Heart right ventricle (tissue), 16 donors: ENCODE data around the gene TNFRSF14. TPM values are rescaled to one million over a fixed set of nuclear protein-coding genes. Genes with fewer than 3 reads are reported as not detected.

Source experiments
- ATAC-seq, 8 donors: fragments of 200-7000 bp; cut with Tn5 transposase; one replicate each; pipeline ENCODE4 v1.9.1; 2020; ENCODE audit warnings: mild to moderate bottlenecking in 8 of 8, moderate library complexity in 8 of 8, moderate number of reproducible peaks in 1 of 8
- DNase-seq, 2 donors: peaks; one replicate each; pipeline ENCODE4 v3.0.0-alpha.2; 2020
- H3K27ac ChIP-seq, 10 donors: fragments of 200-600 bp; sonication (generic) in 2 of 10; one replicate each; pipeline versions ENCODE4 v1.5.0 to v1.8.0; 2020 to 2022; ENCODE audit warnings: mild to moderate bottlenecking in 3 of 10
- H3K27me3 ChIP-seq, 7 donors: fragments of 200-600 bp; one replicate each; pipeline ENCODE4 v1.8.0; 2021 to 2022; ENCODE audit warnings: mild to moderate bottlenecking in 2 of 7
- H3K36me3 ChIP-seq, 9 donors: fragments of 200-600 bp; sonication (generic) in 1 of 9; one replicate each; pipeline versions ENCODE4 v1.5.0 to v1.8.0; 2020 to 2022; ENCODE audit warnings: mild to moderate bottlenecking in 2 of 9
- H3K4me1 ChIP-seq, 9 donors: fragments of 200-600 bp; sonication (generic) in 1 of 9; one replicate each; pipeline versions ENCODE4 v1.5.0 to v1.8.0; 2020 to 2022; ENCODE audit warnings: mild to moderate bottlenecking in 4 of 9
- H3K4me3 ChIP-seq, 10 donors: fragments of 200-600 bp; sonication (generic) in 2 of 10; one replicate each; pipeline versions ENCODE4 v1.5.0 to v1.8.0; 2020 to 2022; ENCODE audit warnings: mild to moderate bottlenecking in 7 of 10, moderate library complexity in 2 of 10
- H3K9me3 ChIP-seq, 11 donors: fragments of 200-600 bp in 10 of 11; sonication (generic) in 2 of 11; one replicate each; pipeline versions ENCODE4 v1.5.0 to v1.8.0; 2013 to 2022; ENCODE audit warnings: mild to moderate bottlenecking in 2 of 11, control low read depth in 1 of 11, moderate library complexity in 1 of 11
- CTCF ChIP-seq, 9 donors: fragments of 200-600 bp; sonication (generic) in 2 of 9; IDR thresholded peaks; one replicate each; pipeline versions ENCODE4 v1.5.0 to v1.8.0; 2021 to 2022; ENCODE audit warnings: antibody characterized with exemption in 9 of 9, mild to moderate bottlenecking in 5 of 9, moderate library complexity in 1 of 9
- WGBS, 2 donors: extraction: QIAGEN DNeasy Blood & Tissue Kit; methylation state at CpG; one replicate each; pipeline ENCODE4 v1.1.7; 2013; ENCODE audit warnings: inconsistent platforms in 1 of 2; 5-methylcytosine and 5-hydroxymethylcytosine counted together
- intact Hi-C, 10 donors: fragments of 100-400 bp; cut with DNase I; formaldehyde crosslinking; loops; one replicate each; pipeline versions ENCODE4 v1.11.1 to v1.14.2; 2022
- polyA plus RNA-seq, 2 donors: library from polyadenylated mRNA; stranded (reverse); fragments of 200-250 nt; gene quantifications; one replicate each; pipeline ENCODE4 v1.2.3, GENCODE V29; 2013
- total RNA-seq, 10 donors: library from RNA; stranded (reverse); fragmentation: NEBNext Ultra II Directional in 3 of 10; extraction: Animal tissue kit (Norgen Biotek cat#: 25700) in 3 of 10; gene quantifications; one replicate each; pipeline versions ENCODE4 v1.2.1 to v1.2.4, GENCODE V29; 2021 to 2023
- donor health status: Arrhythmogenic right ventricular cardiomyopathy.
- donor health status: ischemic (EF 13 %, LVEDD 7.1; RV severe dilation, severe dysfunction).
- donor health status: healthy with polysubstance abuse.
- donor health status: DM: no; HTN: yes; CAD: no.
- donor health status: DM: no; HTN: no; CAD: no.
- donor health status: ischemic (EF 25% LVEDD 6.9; RV normal size, moderate dysfunction).
- donor health status: ischemic (EF 25% LVEDD 5.7; RV mildly dilated, moderate dysfunction).
- donor health status: healthy.
- donor health status: DM: yes; HTN: yes; CAD: no.
- donor health status: Ischemic cardiomyopathy.
- donor health status: ischemic (EF 35%, LVEDD 5.7; RV mildly dilated, moderate dysfunction).
- donor health status: nonischemic (EF 11% LVEDD 7.7; RV severe dilation, severe dysfunction).
- donor health status: DM: yes; HTN: yes; CAD: no.
- donor health status: PGD.
- donor health status: ischemic (EF 29% LVEDD 5.4; RV normal size, mild dysfunction).
- donor health status: nonischemic (EF 23%, LVEDD 6.1; RV moderate dilation, normal function).

TNFRSF14 gene
- total and polyA plus RNA-seq, 12 donors: 7.5 to 59.6 (median 14.7) TPM

DNA sequence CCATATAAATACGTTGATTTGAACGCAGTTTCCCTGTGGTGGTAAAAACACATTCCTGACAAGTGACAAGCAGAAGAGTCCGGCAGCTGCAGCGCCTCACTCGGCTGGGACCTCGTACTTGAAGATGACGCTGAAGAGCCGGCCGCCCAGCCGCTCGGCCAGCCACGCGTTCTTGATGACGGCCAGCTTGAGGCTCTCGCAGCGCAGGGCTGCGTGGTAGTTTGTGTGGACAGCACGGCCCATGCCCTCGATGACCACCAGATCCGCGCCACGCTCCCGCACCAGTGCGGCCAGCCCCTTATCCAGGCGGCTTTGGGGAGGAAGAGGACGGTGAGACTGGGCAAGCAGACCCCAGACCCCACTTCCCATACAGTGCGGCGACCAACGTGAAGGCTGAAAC, 47.4 kb upstream of the TNFRSF14 start:
- WGBS, 2 donors: 90 to 93% methylated on average over 24 to 29 of the region's 29 CpGs
- H3K4me1 ChIP-seq: peaks cover 0 to 31% (median 12%) of the 10 kb centered on the region in 9 donors
- no peaks in the 10 kb centered on the region for H3K9me3 ChIP-seq
- peaks cover 6 to 67% (median 48%) of the 10 kb centered on the region in 9 donors for H3K36me3 ChIP-seq
- no peak for ATAC-seq
- peaks cover 3 to 15% (median 14%) of the 10 kb centered on the region in 7 donors for H3K27me3 ChIP-seq
- no peak overlapping the region for H3K27ac ChIP-seq
- intact Hi-C loops: no loop called here
- TF ChIP-seq CTCF (IDR thresholded peaks at IDR 0.05): no peak
- no peak for DNase-seq
- H3K4me3 ChIP-seq: no peak overlapping the region

DNA sequence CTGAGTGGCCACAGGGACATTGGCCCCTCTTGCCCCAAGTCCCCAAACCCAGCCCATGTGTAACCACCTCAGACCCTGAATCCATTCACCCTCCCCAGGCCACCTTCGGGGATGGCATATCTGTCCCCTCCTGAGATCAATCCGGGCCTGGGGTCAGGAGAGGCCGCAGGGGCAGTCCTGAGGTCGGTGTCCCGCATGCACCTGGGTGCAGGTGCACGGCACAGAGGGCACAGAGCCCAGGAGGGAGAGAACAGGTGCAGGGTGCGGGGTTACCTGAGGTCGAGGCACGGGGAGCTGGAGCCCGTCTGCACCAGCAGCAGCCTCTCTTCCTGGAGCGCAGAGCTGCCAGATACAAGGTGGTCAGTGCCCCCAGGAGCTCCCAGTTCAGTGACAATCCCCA, 46.6 kb upstream of the TNFRSF14 start:
- Histone ChIP-seq H3K36me3 (peaks cover 6 to 74% (median 48%) of the 10 kb centered on the region in 9 donors), H3K27me3 (peaks cover 0 to 7% (median 5%) of the 10 kb centered on the region in 7 donors), H3K4me1 (peaks cover 0 to 25% (median 12%) of the 10 kb centered on the region in 9 donors), H3K9me3 (no peaks in the 10 kb centered on the region), H3K4me3 (no peak overlapping the region), H3K27ac (no peak overlapping the region)
- WGBS, 2 donors: 93 to 96% methylated on average over 10 to 11 of the region's 11 CpGs
- DNase-seq: no peak
- TF ChIP-seq CTCF (IDR thresholded peaks at IDR 0.05): no peak
- no peak for ATAC-seq
- intact Hi-C loops: no loop called here

DNA sequence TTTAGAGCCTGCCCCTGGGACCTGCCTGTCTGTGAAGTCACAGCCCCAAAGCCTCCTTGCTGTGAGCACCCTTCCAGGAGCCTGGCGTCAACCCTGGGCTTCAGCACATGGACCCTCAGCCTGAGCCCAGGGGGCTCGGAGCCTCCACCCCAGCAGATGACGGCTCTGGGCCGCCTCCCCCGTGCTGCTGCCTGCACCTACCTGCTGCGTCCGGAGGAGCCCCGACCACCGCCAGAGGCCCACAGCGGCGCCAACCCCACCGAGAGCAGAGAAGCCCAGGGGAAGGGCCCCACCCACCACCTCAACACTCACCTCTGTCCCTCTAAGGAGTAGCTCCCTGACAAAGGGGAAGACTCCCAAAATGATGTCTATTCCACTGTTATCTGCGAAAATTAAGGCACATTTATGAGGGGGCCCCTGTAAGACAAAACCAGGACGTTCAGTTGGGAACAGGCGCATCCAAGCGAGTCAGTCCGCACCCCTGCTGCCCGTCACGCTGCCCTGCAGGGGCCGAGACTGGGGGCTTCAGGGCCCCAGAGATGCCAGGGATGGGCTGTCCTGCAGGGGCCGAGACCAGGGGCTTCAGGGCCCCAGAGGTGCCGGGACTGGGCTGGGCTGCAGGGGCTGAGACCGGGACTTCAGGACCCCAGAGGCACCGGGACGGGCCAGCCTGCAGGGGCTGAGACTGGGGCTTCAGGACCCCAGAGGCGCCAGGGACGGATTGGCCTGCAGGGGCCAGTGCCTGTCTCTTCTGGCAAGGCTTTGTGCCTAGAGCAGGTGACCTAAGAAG, 45.6 kb upstream of the TNFRSF14 start:
- DNase-seq: no peak
- intact Hi-C loops: no loop called here
- H3K9me3 ChIP-seq: no peaks in the 10 kb centered on the region

DNA sequence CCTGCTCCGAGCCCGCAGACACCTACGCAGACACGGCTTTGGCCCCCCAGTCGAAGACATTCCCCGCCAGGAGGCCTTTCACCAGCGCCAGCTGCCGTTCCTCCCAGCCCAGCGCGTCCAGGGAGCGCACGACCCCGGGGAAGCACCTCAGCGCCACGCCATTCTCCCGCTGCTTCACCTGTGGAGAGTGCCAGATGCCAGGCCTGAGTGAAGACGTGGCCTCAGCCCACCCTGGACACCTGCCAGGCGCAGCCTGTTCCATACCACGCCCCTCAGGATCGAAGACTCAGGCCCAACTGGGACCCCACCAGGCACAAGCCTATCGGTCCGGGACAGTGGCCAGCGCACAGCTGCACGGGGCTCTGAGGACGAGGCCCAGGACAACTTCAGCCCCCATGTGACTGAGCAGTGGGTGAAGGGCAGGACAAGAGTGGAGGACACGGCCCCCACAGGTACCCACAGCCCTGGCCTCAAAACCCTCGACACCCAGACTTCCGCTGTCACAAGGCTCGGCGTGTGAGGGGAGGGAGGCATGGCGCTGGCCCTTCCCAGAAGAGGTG, 43.2 kb upstream of the TNFRSF14 start:
- Histone ChIP-seq H3K27me3 (no peaks in the 10 kb centered on the region), H3K36me3 (peaks cover 22 to 100% (median 67%) of the 10 kb centered on the region in 9 donors), H3K27ac (no peak overlapping the region), H3K9me3 (no peaks in the 10 kb centered on the region), H3K4me1 (no peaks in the 10 kb centered on the region), H3K4me3 (no peak overlapping the region)
- WGBS, 2 donors: 91 to 93% methylated on average over 31 of the region's 31 CpGs
- TF ChIP-seq CTCF (IDR thresholded peaks at IDR 0.05): no peak
- no peak for DNase-seq
- ATAC-seq: no peak
- intact Hi-C loops: no loop called here

More for the DNA sequence above, 45.6 kb upstream of the TNFRSF14 start:
- Histone ChIP-seq H3K36me3 (peaks cover 12 to 84% (median 48%) of the 10 kb centered on the region in 9 donors), H3K4me3 (no peak overlapping the region), H3K27ac (no peak overlapping the region), H3K27me3 (no peaks in the 10 kb centered on the region), H3K4me1 (peaks cover 0 to 17% (median 7%) of the 10 kb centered on the region in 9 donors)
- TF ChIP-seq CTCF (IDR thresholded peaks at IDR 0.05): no peak
- WGBS, 2 donors: 94 to 96% methylated on average over 27 of the region's 27 CpGs
- ATAC-seq: no peak
